HEK293T (cell line): Measurements from ENCODE around the gene CUX1.

Source experiments
- CTCF ChIA-PET: fragments of 350-600 bp; formaldehyde crosslinking; extraction: SDS; loops from one replicate; lab custom pipeline; 2021; ENCODE audit warnings: antibody characterized with exemption, inconsistent platforms; lab: Yijun Ruan, JAX
- POLR2A ChIA-PET: fragments of 350-600 bp; formaldehyde crosslinking; extraction: SDS; loops from one replicate; lab custom pipeline; 2020; ENCODE audit warnings: antibody characterized with exemption, inconsistent platforms; lab: Yijun Ruan, JAX
- DNase-seq: peaks from one replicate; pipeline ENCODE4 v3.0.0; 2012; ENCODE audit warnings: mixed read lengths; ENCODE audit errors: extremely low spot score
- ARNT ChIP-seq: fragments of 450-650 bp; IDR thresholded peaks from 2 replicates; pipeline ENCODE4 v1.6.1; 2017; ENCODE audit warnings: mild to moderate bottlenecking
- BHLHE40 ChIP-seq: fragments of 450-650 bp; IDR thresholded peaks from 2 replicates; pipeline ENCODE4 v1.6.1; 2016; ENCODE audit warnings: mild to moderate bottlenecking, moderate library complexity, borderline replicate concordance
- CTBP1 ChIP-seq: fragments of 450-650 bp; IDR thresholded peaks from 2 replicates; pipeline ENCODE4 v1.6.1; 2016; ENCODE audit warnings: borderline replicate concordance
- ELF4 ChIP-seq: fragments of 450-650 bp; IDR thresholded peaks from 2 replicates; pipeline ENCODE4 v1.6.1; 2017; ENCODE audit warnings: antibody characterized with exemption
- FOXA1 ChIP-seq: fragments of 450-650 bp; IDR thresholded peaks from 2 replicates; pipeline ENCODE4 v1.6.1; 2016; ENCODE audit warnings: mild to moderate bottlenecking
- FOXK2 ChIP-seq: fragments of 450-650 bp; IDR thresholded peaks from 2 replicates; pipeline ENCODE4 v1.6.1; 2016; ENCODE audit warnings: mild to moderate bottlenecking
- FOXM1 ChIP-seq: fragments of 450-650 bp; IDR thresholded peaks from 2 replicates; pipeline ENCODE4 v1.6.1; 2017; ENCODE audit warnings: mild to moderate bottlenecking, borderline replicate concordance
- HDGF ChIP-seq: fragments of 450-650 bp; IDR thresholded peaks from 2 replicates; pipeline ENCODE4 v1.6.1; 2017; ENCODE audit warnings: antibody characterized with exemption, borderline replicate concordance
- L3MBTL2 ChIP-seq: fragments of 450-650 bp; conservative IDR thresholded peaks from 2 replicates; pipeline ENCODE4 v1.6.1; 2016; ENCODE audit warnings: mild to moderate bottlenecking
- LEF1 ChIP-seq: fragments of 450-650 bp; IDR thresholded peaks from 2 replicates; pipeline ENCODE4 v1.6.1; 2017; ENCODE audit warnings: mild to moderate bottlenecking, borderline replicate concordance
- NFRKB ChIP-seq: fragments of 450-650 bp; IDR thresholded peaks from 2 replicates; pipeline ENCODE4 v1.6.1; 2016; ENCODE audit warnings: mild to moderate bottlenecking, moderate library complexity
- SP1 ChIP-seq: fragments of 450-650 bp; IDR thresholded peaks from 2 replicates; pipeline ENCODE4 v1.6.1; 2017
- SUZ12 ChIP-seq: fragments of 450-650 bp; IDR thresholded peaks from 2 replicates; pipeline ENCODE4 v1.6.1; 2016; ENCODE audit warnings: mild to moderate bottlenecking
- TARDBP ChIP-seq: fragments of 450-650 bp; IDR thresholded peaks from 2 replicates; pipeline ENCODE4 v1.6.1; 2016
- ZNF384 ChIP-seq: fragments of 450-650 bp; IDR thresholded peaks from 2 replicates; pipeline ENCODE4 v1.6.1; 2016
- TF ChIP-seq, protein P1 (sequence below): fragments of 450-650 bp; IDR thresholded peaks from 2 replicates; pipeline ENCODE4 v1.6.1; 2016

CUX1 gene

GRCh38 chr7:101853684-101854083, 36.3 kb downstream of the CUX1 start:
- no peak for DNase-seq
- ChIA-PET CTCF (no interaction called here), POLR2A (no interaction called here)
- TF ChIP-seq FOXA1 (no peak), FOXM1 (no peak), L3MBTL2 (no peak), ARNT (no peak), HDGF (no peak), ZNF384 (no peak), BHLHE40 (no peak), ELF4 (no peak), LEF1 (no peak), CTBP1 (no peak), TARDBP (no peak), FOXK2 (no peak), NFRKB (no peak), SP1 (no peak)
- TF ChIP-seq, protein P1, sequence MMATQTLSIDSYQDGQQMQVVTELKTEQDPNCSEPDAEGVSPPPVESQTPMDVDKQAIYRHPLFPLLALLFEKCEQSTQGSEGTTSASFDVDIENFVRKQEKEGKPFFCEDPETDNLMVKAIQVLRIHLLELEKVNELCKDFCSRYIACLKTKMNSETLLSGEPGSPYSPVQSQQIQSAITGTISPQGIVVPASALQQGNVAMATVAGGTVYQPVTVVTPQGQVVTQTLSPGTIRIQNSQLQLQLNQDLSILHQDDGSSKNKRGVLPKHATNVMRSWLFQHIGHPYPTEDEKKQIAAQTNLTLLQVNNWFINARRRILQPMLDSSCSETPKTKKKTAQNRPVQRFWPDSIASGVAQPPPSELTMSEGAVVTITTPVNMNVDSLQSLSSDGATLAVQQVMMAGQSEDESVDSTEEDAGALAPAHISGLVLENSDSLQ, result no peak

- DNase-seq, result no peak
- ChIA-PET POLR2A (no interaction called here), CTCF (no interaction called here)
- TF ChIP-seq LEF1 (no peak), ARNT (no peak), CTBP1 (no peak), NFRKB (no peak), ELF4 (no peak), HDGF (no peak), BHLHE40 (no peak), ZNF384 (no peak), FOXM1 (no peak), TARDBP (no peak), L3MBTL2 (no peak), SUZ12 (no peak), SP1 (no peak), FOXK2 (no peak)
- TF ChIP-seq, protein P1, result no peak
These were observed 36.8 kb downstream of the CUX1 start for GRCh38 chr7:101854084-101854865.

DNA sequence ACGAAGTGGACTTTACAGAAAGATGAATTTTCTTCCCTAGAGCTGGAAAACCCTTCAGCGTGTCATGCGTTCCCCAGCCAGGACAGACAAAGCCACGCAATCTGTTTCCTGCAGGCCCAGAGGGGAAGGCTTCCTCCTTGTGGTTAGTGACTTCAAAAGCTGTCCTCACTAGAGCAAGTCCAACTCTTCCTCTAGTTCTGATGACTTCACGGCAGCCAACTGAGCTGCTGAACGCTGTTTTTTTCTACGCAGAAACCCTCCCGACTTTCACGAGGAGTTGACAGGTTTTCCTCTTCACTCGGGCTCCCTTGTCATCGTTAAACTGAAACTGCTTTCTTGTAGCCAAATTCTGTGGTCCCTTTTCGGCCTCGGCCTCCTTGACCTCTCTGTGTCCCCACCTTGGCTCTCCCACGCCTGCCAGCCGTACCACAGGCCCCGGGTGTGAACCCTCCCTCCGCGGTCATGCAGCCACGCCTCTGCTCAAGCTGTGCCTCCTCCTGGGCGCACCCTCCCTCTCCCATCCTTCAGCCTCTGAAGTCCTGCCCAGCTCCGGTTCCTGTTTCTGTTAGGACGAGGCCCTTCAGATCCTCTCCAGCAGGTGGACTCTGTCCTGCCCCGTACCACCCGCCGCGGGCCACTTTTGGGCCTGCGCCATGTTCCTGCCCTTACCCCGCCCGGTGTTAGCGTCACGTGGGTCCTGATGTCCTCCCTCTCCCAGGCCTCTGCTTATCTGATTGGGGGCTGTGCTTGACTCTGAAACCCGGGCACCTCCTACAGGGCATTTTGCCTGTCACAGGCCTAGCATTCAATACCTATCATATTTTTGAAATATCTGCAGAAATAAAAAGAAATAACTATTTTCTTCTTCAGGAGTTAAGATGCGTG, 39.3 kb downstream of the CUX1 start:
- DNase-seq, result peak; percentile 87
- TF ChIP-seq CTBP1 (0 out of 2 replicates have a peak, but pooled peaks have one; percentile 18), FOXK2 (no peak), L3MBTL2 (peak; percentile 61; the same call in 1 of the 2 replicates), TARDBP (no peak)
- TF ChIP-seq, protein P1, result peak; percentile 24; the same call in 1 of the 2 replicates
- POLR2A ChIA-PET, result interaction anchor here (1.1 kb wide), 1 partner anchor 90 kb away, joined by 3 read pairs; no protein-coding TSS in a partner anchor
- CTCF ChIA-PET, result interaction anchor here (0.6 to 1.6 kb wide), 9 partner anchors 13 to 250 kb away, joined by 3 to 7 read pairs (median 3); no protein-coding TSS in a partner anchor

DNA sequence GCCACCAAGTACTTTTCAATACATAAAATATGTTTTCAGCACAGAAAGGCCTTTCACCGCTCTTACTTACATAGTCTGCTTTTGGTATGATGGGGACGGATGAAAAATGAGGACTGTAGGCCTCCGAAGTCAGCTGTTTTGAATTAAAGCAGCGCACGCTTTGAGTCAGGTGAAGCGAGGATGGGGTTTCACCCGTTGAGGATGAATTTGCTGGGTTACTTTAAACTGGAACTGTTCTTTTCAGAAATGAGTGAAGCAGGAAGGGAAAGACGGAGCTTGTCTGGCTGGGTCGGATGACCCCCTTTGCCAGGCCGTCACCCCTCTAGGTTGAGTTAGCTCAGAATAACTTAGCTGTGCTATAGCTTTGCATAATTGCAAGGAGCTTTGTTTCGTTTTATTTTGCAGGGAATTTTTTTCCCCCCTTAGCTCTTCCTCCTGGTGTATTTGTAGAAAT, 40.0 kb downstream of the CUX1 start:
- ChIA-PET CTCF (interaction anchor here (0.8 to 1.6 kb wide), 5 partner anchors 12 to 43 kb away, joined by 3 read pairs; no protein-coding TSS in a partner anchor), POLR2A (no interaction called here)
- no peak for DNase-seq
- TF ChIP-seq ARNT (no peak), L3MBTL2 (no peak), FOXK2 (no peak), FOXA1 (no peak), LEF1 (no peak), BHLHE40 (no peak), NFRKB (no peak), HDGF (no peak), ELF4 (no peak), SUZ12 (no peak), CTBP1 (no peak), SP1 (no peak), FOXM1 (no peak)
- TF ChIP-seq, protein P1, result no peak
